ENCODE data around the gene PAPPA.

Gene PAPPA

GRCh38 chr9:116432051-116432450, 278.5 kb downstream of the PAPPA start:
- DNase-seq = no peak

- DNase-seq = no peak
Measured at GRCh38 chr9:116434314-116434713, 280.7 kb downstream of the PAPPA start.

- no peak for DNase-seq
Measured at GRCh38 chr9:116435706-116436105, 282.1 kb downstream of the PAPPA start.

- no peak for DNase-seq
Measured at GRCh38 chr9:116436121-116436520, 282.5 kb downstream of the PAPPA start.

- no peak for DNase-seq
Measured at GRCh38 chr9:116437411-116438370, 284.1 kb downstream of the PAPPA start.

GRCh38 chr9:116442528-116442927, 288.9 kb downstream of the PAPPA start:
- no peak for DNase-seq

- no peak for DNase-seq
Measured at GRCh38 chr9:116447934-116448333, 294.3 kb downstream of the PAPPA start.

GRCh38 chr9:116448431-116448830, 294.8 kb downstream of the PAPPA start:
- DNase-seq = no peak

GRCh38 chr9:116449949-116450348, 296.4 kb downstream of the PAPPA start:
- no peak for DNase-seq

GRCh38 chr9:116450378-116451139, 297.0 kb downstream of the PAPPA start:
- no peak for DNase-seq

GRCh38 chr9:116451500-116452115, 298.0 kb downstream of the PAPPA start:
- DNase-seq = no peak

All from activated gamma-delta T cell (primary cell).